ENCODE data around the gene AMER3.

The AMER3 gene

DNA sequence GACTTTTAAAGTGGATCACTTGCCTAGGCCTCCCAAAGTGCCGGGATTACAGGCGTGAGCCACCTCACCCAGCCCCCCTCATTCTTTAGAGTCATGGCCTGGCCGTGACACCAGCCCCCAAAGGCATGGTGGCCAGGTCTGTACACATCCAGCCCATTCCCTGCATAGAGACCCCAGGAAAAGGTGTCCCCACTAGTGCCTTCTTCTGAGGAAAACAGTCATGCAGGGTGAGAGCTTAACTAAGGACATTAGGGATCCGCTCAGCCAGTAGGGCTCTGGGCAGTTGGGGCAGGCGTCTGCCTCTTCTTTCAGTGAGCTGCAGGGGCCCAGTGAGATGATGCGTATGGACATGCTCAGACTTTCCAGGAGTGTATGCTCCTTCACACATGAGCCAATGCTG is 5.7 kb upstream of the AMER3 start:
- DNase-seq (ENCODE audit: low read depth) = no peak

DNA sequence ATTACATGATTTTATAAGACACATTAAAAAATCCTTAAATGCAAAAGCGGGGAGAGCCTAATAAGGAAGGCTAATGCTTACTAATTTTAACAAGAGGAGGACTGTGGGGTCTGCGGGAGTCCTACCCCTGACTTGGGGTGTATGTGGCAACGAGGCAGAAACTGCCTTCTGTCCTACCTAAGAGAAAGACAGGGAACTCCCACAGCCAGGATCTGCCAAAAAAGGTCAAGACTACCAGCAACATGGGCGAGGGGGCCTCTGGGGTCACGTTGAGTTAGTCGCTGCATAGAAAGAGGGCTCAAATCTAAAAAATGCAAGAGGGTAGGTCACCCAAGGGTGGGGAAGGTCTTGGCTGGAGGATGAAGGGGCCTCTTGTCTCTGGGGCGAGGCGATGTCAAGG is 529 bp upstream of the AMER3 start:
- no peak for DNase-seq (ENCODE audit: low read depth)

DNA sequence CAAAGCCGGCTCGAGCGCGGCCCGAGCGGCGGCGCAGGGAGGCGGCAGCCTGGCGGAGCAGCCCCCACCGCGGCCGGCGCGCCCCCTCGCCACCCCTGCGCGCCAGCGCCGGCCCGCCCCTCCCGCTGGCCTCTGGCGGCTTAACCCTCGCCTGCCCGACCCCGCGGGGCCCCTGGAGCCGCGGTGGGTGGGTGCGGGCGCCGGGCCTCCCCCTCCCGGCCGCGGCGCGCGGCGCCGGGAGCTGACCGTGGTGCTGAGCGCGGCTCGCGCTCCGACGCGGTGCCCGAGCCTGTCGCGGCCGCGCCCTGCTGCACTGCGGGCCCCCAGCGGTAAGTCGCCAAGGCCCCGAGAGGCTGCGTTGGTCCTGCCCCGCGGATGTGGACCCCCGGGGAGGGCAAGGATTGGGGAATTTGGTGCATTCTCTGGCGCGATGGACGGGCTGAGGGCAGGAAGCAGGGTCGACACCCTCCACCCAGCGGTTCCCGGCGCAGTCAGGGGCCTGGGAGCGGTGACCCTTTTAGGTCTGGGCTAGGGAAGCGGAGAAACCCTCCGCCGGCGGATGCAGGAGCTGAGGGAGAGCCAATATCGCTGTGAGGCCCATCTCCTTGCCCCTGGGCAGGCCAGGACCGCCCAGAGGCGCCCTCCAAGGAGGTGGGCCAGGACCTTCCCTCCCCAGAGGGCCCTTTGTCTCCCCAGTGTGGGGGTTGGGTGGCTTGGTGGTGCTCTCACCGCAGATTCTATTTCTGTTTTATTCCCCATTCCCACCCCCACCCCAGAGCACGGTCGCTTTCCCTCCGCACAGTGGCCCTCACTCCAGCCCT is 923 bp downstream of the AMER3 start:
- no peak for DNase-seq (ENCODE audit: low read depth)

DNA sequence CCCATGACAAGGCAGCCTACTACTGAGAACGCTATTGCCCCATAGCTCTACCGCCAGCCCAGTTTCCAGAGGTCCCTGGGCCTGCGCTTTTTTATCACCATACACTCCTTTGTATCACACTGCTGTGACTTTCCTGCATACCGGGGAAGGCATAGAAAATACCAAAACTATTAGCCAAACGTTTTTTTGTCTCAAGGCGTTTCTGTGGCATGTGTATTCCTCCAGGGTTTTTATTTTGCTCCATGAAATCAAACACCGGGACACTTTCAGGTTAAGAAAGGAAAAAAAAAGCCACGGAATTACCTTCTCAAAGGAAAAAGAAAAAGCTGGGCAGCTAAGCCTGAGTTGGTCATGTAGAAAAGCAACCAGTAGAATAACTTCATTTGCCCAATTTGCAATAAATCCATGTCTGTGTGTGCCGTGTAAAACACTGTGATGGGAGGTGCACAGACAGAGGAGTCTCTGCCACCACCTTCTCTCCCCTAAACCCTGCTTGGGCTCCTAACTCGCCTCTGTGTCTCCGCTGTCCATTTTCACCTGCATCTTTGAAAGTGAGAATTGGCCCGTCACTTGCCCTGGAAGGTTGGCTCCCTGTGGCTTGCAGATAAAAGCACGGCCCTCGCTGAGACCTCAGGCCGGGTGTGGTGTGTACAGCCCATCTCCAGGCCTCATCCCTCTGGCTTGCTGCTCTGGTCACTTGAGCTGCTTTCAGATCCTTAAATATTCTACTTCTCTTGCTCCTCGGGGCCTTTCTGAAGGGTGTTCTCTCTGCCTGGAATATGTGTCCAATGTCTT is 1.7 kb downstream of the AMER3 start:
- no peak for DNase-seq (ENCODE audit: low read depth)

DNA sequence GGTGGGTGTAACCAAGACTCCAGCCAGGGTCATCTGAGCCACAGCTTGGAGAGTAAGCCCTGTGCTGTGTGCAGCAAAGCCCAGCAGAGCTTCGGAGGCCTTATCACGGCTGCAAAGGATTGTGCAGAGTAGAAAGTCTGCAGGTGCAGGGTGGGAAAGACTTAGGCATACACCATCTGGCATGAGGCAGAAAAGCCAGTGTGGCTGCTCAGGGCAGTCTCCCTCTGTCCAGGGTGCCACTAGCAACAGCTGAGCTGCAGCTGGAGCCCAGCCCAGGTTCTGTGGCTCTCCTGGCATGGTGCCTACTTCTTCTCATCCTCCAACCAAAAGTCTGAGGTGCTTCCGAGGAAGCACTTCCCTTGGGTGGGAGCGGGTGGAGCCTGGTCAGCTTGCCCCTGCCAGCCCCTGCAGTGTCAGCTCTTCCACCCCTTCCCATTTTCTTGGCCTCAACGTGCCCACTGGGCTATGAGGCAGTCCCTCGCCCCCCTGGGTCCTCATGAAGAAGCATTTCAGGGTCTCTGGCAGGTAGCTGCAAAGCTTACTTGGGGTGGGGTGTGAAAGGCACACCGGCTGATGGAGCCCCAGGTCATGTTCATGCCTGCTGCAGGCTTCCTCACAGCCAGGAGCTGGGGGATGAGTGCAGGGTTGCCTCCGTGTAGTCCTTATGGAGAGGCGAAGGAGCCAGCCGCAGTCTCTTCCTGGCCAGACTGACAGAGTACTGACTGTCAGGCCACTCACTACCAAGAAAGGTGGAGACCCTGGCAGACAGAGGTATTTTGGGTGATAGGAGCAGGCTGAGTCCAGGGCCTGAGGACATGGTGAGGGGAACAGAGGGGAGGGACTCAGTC is 4.8 kb downstream of the AMER3 start:
- DNase-seq (ENCODE audit: low read depth) = no peak

DNA sequence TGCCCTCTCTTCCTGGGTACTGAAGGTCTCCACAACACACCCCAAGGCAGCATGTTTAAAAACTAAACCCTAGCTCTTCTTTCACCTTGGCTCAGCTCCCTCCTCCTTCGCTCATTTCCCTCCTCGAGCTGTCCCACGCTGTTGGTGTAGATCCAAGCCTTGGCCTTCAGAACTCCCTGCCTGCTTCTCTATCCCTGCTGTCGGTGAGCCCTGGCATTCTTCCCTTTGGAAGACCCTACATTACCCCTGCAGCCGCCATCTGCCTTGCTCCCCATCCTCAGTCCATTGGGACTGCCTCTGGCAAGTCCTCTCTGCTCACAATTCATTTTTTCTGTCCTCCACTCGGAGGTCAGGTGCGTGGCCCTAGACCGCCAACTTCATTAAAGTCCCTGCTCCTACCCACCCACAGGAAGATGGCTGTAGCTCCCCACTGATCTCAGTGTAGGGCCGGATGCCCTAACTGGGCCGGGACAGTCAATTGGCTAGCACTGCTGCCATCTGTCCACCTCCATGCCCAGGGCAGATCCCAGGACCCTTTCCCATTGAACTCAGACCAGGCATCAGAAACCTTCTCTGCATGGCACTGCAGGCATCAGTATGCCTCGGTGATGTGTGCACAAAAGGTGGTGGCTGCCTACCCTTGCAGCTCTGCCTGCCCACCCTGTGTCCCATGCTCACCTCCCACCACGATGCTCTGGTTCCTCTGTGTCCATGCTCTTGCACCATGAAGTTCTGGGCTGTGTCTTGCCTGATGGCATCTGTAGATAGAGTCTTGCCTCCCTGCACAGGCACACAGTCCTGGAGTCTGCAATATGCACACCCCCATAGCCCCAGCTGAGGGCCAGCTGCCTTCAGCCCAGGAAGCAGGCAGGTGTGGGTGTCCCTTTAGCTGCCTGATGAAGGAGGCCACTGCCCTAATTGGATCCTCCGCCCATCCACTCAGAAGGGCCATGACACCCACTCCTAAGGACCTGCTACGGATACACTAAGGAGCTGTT is 5.7 kb downstream of the AMER3 start:
- DNase-seq (ENCODE audit: low read depth) = no peak

DNA sequence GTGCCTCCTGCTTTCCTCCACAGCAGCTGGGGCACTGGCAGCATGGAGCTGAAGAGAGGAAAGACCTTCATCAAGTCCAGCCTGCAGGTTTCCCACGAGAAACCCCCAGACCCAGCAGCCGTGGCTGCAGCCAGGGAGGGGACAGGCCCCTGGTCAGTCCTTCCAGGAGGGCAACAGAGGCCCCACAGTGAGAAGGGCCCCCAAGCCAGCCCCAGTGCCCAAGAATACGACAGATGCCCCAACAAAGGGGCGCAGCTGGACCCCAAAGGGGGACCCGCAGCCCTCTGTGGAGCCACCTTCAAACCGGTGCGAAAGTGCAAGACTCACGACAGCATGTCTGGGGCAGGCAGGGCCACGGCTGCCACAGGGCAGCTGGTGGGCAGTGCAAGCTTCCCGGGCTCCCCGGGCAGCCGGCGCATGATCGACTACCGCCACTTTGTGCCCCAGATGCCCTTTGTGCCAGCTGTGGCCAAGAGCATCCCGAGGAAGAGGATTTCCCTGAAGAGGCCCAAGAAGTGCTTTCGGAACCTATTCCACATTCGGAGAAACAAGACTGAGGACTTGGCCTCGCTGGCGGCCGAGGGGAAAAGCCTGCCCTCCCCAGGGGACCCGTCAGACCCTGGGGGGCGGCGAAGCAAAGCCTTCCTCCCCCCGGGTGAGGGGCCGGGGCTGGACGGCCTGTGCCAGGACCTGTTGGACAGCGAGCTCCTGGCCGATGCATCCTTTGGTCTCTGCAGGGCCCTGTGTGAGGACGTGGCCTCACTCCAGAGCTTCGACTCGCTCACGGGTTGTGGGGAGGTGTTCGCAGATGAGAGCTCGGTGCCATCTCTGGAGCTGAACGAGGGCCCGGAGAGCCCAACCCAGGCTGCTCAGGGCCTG is 6.9 kb downstream of the AMER3 start:
- DNase-seq (ENCODE audit: low read depth) = no peak

DNA sequence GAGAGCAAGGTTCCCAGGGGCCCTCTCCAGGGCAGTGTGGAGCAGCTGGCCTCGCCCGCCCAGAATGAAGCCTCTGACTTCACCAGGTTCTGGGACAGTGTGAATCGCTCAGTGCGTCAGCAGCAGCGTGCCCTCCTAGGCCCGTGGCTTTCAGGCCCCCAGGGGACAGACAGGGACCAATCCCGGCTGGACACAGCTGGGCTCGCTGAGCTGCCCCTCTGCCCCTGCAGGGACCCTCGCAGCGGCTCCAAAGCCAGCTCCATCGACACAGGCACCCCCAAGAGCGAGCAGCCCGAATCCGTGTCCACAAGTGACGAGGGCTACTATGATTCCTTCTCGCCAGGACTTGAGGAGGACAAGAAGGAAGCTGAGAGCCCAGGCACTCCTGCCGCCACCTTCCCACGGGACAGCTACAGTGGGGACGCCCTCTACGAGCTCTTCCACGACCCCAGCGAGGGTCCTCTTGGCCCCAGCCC is 7.6 kb downstream of the AMER3 start:
- DNase-seq (ENCODE audit: low read depth) = no peak

DNA sequence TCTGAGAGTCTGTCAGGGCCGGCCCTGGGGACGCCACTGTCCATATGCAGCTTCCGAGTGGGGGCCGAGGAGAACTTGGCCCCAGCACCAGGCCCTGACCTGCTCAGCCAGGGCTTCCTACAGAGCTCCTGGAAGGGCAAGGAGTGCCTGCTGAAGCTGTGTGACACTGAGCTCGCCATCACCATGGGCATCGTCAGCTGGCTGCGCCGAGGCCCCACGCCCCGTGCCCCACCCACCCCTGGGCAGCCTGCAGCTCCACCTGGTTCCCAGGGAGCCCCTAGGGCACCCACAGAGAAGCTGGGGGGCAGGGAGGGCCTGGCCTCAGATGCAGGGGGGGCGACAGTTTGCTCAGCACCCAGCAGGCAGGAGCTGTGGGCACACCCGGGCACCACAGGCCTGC is 8.1 kb downstream of the AMER3 start:
- no peak for DNase-seq (ENCODE audit: low read depth)

DNA sequence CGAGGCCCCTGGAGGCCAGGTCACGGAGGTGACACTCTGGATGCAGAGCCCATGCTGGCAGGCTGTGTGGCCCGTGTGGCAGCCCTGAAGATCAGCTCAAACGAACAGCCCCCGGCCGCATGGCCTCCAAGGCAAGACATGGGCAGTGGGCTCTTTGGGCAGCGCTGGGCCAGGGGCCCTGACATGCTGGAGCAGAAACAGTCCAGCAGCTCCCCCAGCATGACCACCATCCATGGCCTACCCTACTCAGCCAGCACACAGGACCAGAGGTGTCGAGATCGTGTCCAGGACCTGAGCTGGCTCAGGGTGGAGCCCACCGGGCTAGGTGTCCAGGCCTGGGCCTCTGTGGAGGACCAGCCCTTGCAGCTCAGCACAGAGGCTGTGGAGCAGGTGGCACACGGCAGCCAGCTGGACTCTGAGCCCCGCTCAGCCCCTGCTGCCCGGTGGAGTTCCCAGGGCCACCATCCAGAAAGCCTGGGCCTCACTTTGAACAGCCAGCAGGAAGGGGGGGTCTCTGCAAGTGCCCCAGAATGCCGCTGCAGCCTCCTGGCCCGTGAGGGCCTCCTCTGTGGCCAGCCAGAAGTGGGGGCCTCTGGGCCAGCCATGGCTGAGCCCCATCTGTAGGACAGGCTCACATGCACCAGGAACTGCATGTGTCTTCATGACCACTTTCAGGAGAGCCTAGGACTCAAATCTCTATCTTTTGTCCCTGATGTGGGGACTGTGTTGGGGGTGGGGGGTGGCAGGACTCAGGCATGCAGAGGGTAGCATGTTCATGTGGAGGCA is 8.9 kb downstream of the AMER3 start:
- DNase-seq (ENCODE audit: low read depth) = no peak

DNA sequence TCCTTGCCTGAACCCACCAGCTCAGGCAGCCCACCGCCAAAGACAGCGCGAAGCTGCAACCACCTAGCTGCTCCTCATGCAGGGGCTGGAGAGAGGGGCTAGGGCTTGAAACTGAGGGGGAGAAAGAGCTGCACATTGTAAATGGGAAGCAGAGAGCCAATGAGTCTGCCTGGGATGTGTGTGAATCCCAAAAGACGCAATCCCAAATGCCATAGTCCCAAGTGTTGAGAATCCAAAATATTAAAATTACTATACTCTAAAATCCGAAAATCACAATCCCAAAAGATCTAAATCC is 9.4 kb downstream of the AMER3 start:
- DNase-seq (ENCODE audit: low read depth) = no peak

DNA sequence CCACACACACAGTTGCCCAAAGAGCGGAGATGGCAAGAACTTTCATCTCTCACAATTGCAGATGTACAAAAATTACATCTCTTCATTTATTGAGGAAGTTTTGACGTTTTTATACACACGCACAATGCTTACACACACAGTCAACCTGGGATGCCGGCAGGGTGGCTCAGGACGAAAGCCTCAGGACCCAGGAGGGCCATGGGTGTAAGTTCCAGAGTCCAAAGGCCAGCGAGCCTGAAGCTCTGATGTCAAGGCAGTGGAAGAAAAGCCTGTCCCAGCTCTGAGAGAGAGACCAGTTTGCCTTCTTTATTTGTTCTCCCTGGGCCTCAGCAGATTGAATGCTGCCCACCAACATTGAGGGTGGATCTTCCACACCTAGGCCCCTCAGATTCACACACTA is 10.1 kb downstream of the AMER3 start:
- DNase-seq (ENCODE audit: low read depth) = no peak

DNA sequence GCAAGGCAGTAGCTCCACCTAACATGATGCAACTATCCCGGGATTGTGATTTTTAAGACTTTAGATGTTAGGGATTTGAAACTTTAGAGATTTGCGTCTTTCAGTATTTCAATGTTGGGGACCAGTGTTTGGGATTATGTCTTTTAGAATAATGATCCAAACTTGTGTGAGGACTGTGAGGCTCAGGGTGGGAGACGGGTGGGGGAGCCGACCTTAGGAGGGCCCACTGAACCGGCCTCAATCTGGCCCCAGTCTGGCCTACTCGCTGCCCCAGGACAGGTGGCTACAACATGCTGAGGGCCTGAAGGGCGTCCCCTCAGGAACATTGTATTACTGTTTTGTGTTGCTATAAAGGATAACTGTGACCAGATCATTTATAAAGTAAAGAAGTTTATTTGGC is 10.7 kb downstream of the AMER3 start:
- no peak for DNase-seq (ENCODE audit: low read depth)

DNA sequence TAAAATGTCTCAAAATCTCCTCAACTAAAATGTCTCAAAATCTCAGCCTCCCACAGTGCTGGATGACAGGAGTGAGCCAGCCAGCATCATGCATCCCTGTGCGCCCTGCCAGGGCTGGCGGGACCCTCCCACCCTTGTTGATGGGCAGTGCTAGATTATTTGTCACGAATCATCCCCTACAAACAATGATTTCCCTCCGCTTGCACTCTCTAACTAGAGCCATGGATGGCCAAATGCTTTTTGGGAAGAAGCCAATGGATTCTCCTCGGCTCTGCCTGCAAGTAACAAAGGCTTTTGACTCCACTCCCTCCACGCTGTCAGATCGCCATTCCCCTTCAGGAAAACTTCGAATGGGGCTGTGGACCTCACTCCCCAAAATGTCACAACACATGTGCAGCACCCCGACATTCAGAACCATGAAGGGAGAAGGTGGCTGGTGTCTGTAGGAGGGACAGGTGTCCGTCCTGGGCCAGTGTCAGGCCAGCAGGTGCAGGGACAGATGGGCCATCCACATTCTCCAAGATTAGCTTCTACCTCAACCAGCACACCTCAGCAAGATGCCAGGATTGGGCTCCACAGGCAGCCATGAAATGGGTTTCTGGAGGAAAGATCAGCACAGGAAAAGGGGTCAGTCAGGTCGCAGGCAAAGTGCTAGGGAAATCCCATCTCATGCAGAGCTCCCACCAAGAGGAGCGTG is 11.5 kb downstream of the AMER3 start:
- DNase-seq (ENCODE audit: low read depth) = no peak

DNA sequence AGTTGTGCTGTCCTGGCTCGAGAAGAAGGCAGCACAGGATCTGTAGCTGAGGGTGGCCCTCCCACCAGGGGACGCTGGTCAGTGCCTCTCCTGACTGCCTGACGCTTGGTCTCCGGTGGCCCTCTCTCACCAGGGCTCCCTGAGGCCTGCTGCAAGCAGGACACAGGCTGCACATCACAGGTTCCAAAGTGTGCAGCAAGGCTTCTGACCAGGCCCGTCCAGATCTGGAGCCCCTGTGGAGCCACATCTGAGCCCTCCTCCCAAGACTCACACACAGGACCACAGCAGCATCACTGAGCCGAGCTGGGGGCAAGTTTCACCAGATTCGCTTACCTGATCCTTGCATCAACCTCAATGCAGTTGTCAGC is 12.1 kb downstream of the AMER3 start:
- no peak for DNase-seq (ENCODE audit: low read depth)

DNA sequence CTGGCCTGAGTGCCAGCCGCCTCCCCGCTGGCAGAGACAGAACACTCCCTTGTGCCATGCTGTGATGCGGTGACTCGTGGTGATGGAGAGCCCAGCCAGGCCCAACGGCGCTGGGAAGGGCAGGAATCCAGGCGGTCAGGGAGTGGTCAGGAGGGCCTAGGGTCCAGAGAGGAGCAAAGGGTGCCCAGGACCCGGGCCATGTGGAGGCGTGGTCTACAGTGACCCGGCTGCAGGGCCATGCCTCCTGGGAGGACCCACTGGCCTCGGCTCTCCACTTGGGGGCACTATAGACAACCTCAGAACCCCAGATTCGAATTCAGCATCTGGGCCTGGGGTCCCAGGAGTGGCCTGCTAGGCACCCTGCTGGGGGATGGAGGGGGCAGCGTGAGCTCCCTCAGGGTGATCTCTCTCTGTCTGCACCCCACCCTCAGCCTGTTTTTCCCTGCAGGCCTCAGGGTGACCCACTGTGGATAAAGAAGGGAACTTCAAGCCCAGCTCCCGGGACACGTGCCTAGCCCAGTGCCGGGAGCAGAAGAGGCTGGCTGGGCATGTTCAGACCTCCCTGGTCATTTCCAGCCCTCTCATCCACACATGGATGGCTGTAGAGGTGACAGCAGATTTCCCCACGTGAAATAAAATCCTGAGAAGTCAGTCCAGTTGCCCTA is 13.0 kb downstream of the AMER3 start:
- DNase-seq (ENCODE audit: low read depth) = no peak

DNA sequence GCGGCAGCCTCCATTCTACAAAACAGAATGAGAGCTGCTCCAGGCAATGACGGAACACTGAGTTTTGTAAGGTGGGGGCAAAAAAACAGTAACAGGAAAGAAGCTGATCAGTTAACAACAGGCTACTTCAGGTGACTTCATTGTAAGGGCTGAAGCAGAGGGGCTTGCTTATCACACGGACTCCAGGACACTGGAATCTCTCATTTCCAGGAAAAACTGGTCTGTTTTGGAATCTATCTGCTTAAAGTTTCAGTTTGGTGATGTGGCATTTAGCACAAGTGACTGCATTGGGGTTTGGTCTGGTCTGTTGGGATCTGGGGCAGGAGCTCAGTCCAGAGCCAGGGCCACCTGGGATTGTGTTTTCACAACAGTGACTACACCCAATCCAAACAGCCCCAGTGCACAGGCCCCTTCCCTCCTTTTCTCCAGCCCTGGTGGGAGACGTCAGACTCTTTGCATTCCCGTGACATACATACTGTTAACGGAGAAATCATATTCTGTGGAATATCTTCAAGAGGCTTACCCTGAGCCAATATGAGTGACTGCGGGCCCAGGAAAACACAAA is 14.1 kb downstream of the AMER3 start:
- DNase-seq (ENCODE audit: low read depth) = no peak

DNA sequence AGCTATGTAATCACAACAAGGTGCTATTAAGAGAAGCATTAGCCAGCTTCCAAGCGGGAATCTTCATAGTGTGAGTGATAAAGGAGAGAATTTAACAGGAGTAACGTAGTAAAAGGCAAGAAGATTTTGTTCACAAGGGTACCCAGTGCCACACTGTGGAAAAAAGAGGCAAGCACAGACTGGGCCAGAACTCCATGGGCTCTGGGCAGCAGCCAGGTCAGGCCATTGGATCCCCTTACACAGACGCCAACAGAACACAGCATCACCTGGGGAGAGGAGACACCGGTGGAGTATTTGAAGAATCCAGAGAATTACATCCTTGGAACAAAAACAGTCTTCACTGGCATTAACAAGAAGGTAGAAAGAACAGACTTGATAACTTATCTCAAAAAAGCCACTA is 21.2 kb downstream of the AMER3 start:
- no peak for DNase-seq (ENCODE audit: low read depth)

Measured in stimulated activated CD8-positive, alpha-beta memory T cell treated with anti-CD3 and anti-CD28 coated beads, Interleukin-7, amount 100 ng/mL, for 24 hours (primary cell).